GM12878 (cell line): ENCODE data around the gene DNAJB4. TPM values are rescaled to one million over a fixed set of nuclear protein-coding genes. Genes with fewer than 3 reads are reported as not detected.

Experiments
- ATAC-seq: fragments of 200-7000 bp; cut with Tn5 transposase; 3 replicates; pipeline ENCODE4 v1.9.1; 2020; ENCODE audit warnings: mild to moderate bottlenecking, moderate library complexity
- BruUV-seq: library from RNA; stranded (reverse); fragments of 400-500 nt; replicated peaks from 2 replicates; lab custom pipeline; 2021; lab: Mats Ljungman, UMichigan
- CTCF ChIA-PET: fragments of 300-600 bp; sonication (Branson Sonifier 250); formaldehyde crosslinking; extraction: SDS; loops from one replicate; lab custom pipeline; 2021; ENCODE audit warnings: inconsistent platforms; lab: Yijun Ruan, JAX
- POLR2A ChIA-PET: fragments of 350-600 bp; formaldehyde crosslinking; extraction: SDS; loops from one replicate; lab custom pipeline; 2021; ENCODE audit warnings: inconsistent platforms; lab: Charles Lee
- RAD21 ChIA-PET: fragments of 300-600 bp; sonication (Branson Sonifier 250); formaldehyde crosslinking; loops from one replicate; lab custom pipeline; 2023; ENCODE audit warnings: antibody characterized with exemption; ENCODE audit not compliant: unreplicated experiment; lab: Charles Lee
- SMC1A ChIA-PET: fragments of 300-600 bp; sonication (Branson Sonifier 250); formaldehyde crosslinking; loops from one replicate; lab custom pipeline; 2023; ENCODE audit not compliant: unreplicated experiment, uncharacterized antibody; lab: Charles Lee
- DNase-seq: peaks from one replicate; pipeline ENCODE4 v3.0.0-alpha.2; 2011; ENCODE audit warnings: low read depth, low spot score
- FAIRE-seq: peaks from 3 replicates; lab custom pipeline; 2011; peaks lifted over from hg19 to GRCh38; lab: Jason Lieb, UNC
- H2AFZ ChIP-seq: 2 replicates; pipeline ENCODE4 v1.6.0; 2011; ENCODE audit warnings: low read depth, low read length, control low read depth; ENCODE audit not compliant: control insufficient read depth
- H3K27ac ChIP-seq: 2 replicates; pipeline ENCODE4 v1.5.1; 2011; ENCODE audit warnings: control low read depth; ENCODE audit not compliant: control insufficient read depth, insufficient read depth
- H3K27me3 ChIP-seq, 2 experiments: replicated peaks in 1 of 2; 2 replicates each; pipeline versions ENCODE4 v1.6.0 to v1.6.1; 2011; ENCODE audit warnings: low read length in 1 of 2; ENCODE audit not compliant: control insufficient read depth in 2 of 2, insufficient read depth in 2 of 2
- H3K36me3 ChIP-seq, 2 experiments: 2 replicates each; pipeline ENCODE4 v1.5.1; 2011; ENCODE audit warnings: low read length in 1 of 2; ENCODE audit not compliant: control insufficient read depth in 2 of 2, insufficient read depth in 2 of 2
- H3K4me1 ChIP-seq: 2 replicates; pipeline ENCODE4 v1.6.1; 2011; ENCODE audit warnings: mild to moderate bottlenecking, low read length, moderate library complexity, mixed read lengths; ENCODE audit not compliant: control insufficient read depth, insufficient read depth
- H3K4me2 ChIP-seq: 2 replicates; pipeline ENCODE4 v1.6.0; 2011; ENCODE audit warnings: control low read depth; ENCODE audit not compliant: control insufficient read depth, insufficient read depth
- H3K4me3 ChIP-seq: fragments of 200-600 bp; sonication (generic); 2 replicates; pipeline ENCODE4 v1.5.1; 2016
- H3K79me2 ChIP-seq: 2 replicates; pipeline ENCODE4 v1.6.0; 2011; ENCODE audit warnings: low read length; ENCODE audit not compliant: control insufficient read depth, insufficient read depth
- H3K9ac ChIP-seq: 2 replicates; pipeline ENCODE4 v1.8.0; 2011; ENCODE audit warnings: low read length, control low read depth, mixed read lengths; ENCODE audit not compliant: control insufficient read depth, insufficient read depth
- H3K9me3 ChIP-seq: replicated peaks from 3 replicates; pipeline ENCODE4 v1.5.1; 2011; ENCODE audit warnings: mild to moderate bottlenecking, low read length; ENCODE audit not compliant: control insufficient read depth, insufficient read depth
- H4K20me1 ChIP-seq: 2 replicates; pipeline ENCODE4 v1.6.0; 2011; ENCODE audit not compliant: control insufficient read depth, insufficient read depth
- ATF7 ChIP-seq: fragments of 450-650 bp; IDR thresholded peaks from 2 replicates; pipeline ENCODE4 v1.6.1; 2016; ENCODE audit warnings: low read depth, mild to moderate bottlenecking
- BHLHE40 ChIP-seq, 2 experiments: fragments of 450-650 bp in 1 of 2; IDR thresholded peaks; 2 replicates each; pipeline ENCODE4 v1.6.1; 2011 to 2017; ENCODE audit warnings: low read depth in 2 of 2, borderline replicate concordance in 1 of 2, improper control_type of control experiment in 1 of 2, low read length in 1 of 2, mild to moderate bottlenecking in 1 of 2
- FOXM1 ChIP-seq: IDR thresholded peaks from 2 replicates; pipeline ENCODE4 v1.6.1; 2012; ENCODE audit warnings: low read depth, mild to moderate bottlenecking, inconsistent platforms, low read length, moderate library complexity
- HDAC2 ChIP-seq: fragments of 200-600 bp; sonication (generic); IDR thresholded peaks from 2 replicates; pipeline ENCODE4 v1.6.1; 2017
- MXI1 ChIP-seq: fragments of 150-350 bp; IDR thresholded peaks from 2 replicates; pipeline ENCODE4 v1.6.1; 2011; ENCODE audit warnings: low read depth, mild to moderate bottlenecking, inconsistent platforms, low read length, improper control_type of control experiment
- NFYA ChIP-seq: IDR thresholded peaks from 2 replicates; pipeline ENCODE4 v1.6.1; 2011; ENCODE audit warnings: low read depth, mild to moderate bottlenecking, low read length, improper control_type of control experiment, borderline replicate concordance
- SP1 ChIP-seq: IDR thresholded peaks from one replicate; pipeline ENCODE4 v1.6.1; 2011; ENCODE audit warnings: low read depth, low read length
- ZNF24 ChIP-seq: fragments of 450-650 bp; IDR thresholded peaks from 2 replicates; pipeline ENCODE4 v1.6.1; 2017; ENCODE audit warnings: antibody characterized with exemption, mild to moderate bottlenecking
- WGBS: methylation state at CpG from one replicate; pipeline ENCODE4 v1.1.6; 2016; ENCODE audit warnings: low lambda C conversion rate; ENCODE audit not compliant: insufficient replicate concordance, insufficient coverage; ENCODE audit errors: missing lambda C conversion rate; 5-methylcytosine and 5-hydroxymethylcytosine counted together
- in situ Hi-C: fragments of 300-500 bp; cut with MboI; formaldehyde crosslinking; loops from 9 replicates; pipeline ENCODE4 v1.14.3; 2018; ENCODE audit warnings: mixed read lengths
- intact Hi-C: fragments of 100-400 bp; cut with micrococcal nuclease; formaldehyde crosslinking; loops from one replicate; pipeline ENCODE4 v1.14.2; 2022; ENCODE audit not compliant: unreplicated experiment
- polyA plus RNA-seq, 11 experiments: library from polyadenylated mRNA; depleted of rRNA in 4 of 11; unstranded in 6 of 11; stranded (reverse) in 5 of 11; fragments of >200 nt; fragmentation: Nextera tagmentation in 4 of 11; fragmentation: Illumina TruSeq in 1 of 11; extraction: Ambion mirVana in 4 of 11; extraction: Trizol in 1 of 11; gene quantifications; 1 replicate in 1 of 11; 2 replicates in 10 of 11; pipeline versions ENCODE4 v1.2.1 to v1.2.3, GENCODE V29; 2011 to 2016; ENCODE audit warnings: inconsistent platforms in 2 of 11, missing spikeins in 2 of 11, low read depth in 1 of 11
- total RNA-seq, 4 experiments: library from RNA; depleted of rRNA in 3 of 4; stranded (reverse); fragments of >200 nt in 3 of 4; fragmentation: Illumina TruSeq in 1 of 4; extraction: Trizol in 1 of 4; gene quantifications; 2 replicates each; pipeline versions ENCODE4 v1.2.1 to v1.2.3, GENCODE V29; 2013 to 2021
- TF ChIP-seq, protein P1 (sequence below): fragments of 450-650 bp; formaldehyde crosslinking; IDR thresholded peaks from 2 replicates; pipeline ENCODE4 v1.4.0; 2022; ENCODE audit warnings: mild to moderate bottlenecking, moderate library complexity
- TF ChIP-seq, protein P2 (sequence below): IDR thresholded peaks from 2 replicates; pipeline ENCODE4 v1.6.1; 2012; ENCODE audit warnings: low read depth, low read length, improper control_type of control experiment

Gene DNAJB4
- total and polyA plus RNA-seq, 10 of the 15 experiments (the other 5 are each of a cell fraction or from before 2014, with no cell fraction given) = 3.8 to 10.5 (median 6.6) TPM

DNA sequence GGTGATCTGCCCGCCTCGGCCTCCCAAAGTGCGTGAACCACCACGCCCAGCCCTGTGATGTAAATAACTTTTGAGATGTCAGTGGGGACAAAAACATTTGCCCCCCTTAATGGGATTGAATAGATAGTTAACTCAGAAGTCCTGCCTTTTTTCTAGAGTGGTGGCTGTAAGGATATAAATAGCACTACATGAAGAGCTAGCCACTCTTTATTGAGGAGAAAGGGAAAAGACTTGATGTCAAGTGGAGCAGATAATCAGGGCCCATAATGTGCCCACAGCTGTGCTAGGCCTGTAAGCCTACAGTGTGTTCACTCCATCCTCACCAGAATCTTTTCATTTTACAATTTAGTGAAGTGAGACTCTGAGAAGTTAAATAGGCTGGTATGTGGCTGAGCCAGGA lies 44.7 kb downstream of the DNAJB4 start:
- Histone ChIP-seq H3K27me3 (peaks cover 8 to 10% of the 10 kb centered on the region in 2 experiments), H3K9ac (no peak overlapping the region), H3K4me2 (no peak overlapping the region), H3K4me1 (peaks cover 12% of the 10 kb centered on the region), H3K79me2 (no peaks in the 10 kb centered on the region), H4K20me1 (no peaks in the 10 kb centered on the region; the same call in 1 of the 2 replicates), H3K4me3 (no peak overlapping the region), H3K27ac (no peak overlapping the region), H3K9me3 (no peaks in the 10 kb centered on the region), H3K36me3 (no peaks in the 10 kb centered on the region), H2AFZ (no peak overlapping the region)
- SMC1A ChIA-PET = no interaction called here
- no TSS peak for BruUV-seq
- FAIRE-seq (no peak), ATAC-seq (no peak), DNase-seq (no peak)
- POLR2A ChIA-PET = interaction anchor here (0.7 kb wide), 1 partner anchor 618 kb away, joined by 4 read pairs; no protein-coding TSS in a partner anchor
- RAD21 ChIA-PET = no interaction called here
- in situ Hi-C loops (no loop called here), intact Hi-C loops (no loop called here)
- CTCF ChIA-PET = interaction anchor here (0.7 kb wide), 1 partner anchor 1894 kb away, joined by 3 read pairs; no protein-coding TSS in a partner anchor
- TF ChIP-seq BHLHE40 (IDR thresholded peaks at IDR 0.05; ENCODE audit: borderline replicate concordance in 1 of 2, low read depth in 2 of 2, low read length in 1 of 2) (no peak), FOXM1 (no peak), SP1 (no peak), MXI1 (no peak), NFYA (no peak), ATF7 (no peak), HDAC2 (no peak), ZNF24 (no peak)
- TF ChIP-seq, protein P1, sequence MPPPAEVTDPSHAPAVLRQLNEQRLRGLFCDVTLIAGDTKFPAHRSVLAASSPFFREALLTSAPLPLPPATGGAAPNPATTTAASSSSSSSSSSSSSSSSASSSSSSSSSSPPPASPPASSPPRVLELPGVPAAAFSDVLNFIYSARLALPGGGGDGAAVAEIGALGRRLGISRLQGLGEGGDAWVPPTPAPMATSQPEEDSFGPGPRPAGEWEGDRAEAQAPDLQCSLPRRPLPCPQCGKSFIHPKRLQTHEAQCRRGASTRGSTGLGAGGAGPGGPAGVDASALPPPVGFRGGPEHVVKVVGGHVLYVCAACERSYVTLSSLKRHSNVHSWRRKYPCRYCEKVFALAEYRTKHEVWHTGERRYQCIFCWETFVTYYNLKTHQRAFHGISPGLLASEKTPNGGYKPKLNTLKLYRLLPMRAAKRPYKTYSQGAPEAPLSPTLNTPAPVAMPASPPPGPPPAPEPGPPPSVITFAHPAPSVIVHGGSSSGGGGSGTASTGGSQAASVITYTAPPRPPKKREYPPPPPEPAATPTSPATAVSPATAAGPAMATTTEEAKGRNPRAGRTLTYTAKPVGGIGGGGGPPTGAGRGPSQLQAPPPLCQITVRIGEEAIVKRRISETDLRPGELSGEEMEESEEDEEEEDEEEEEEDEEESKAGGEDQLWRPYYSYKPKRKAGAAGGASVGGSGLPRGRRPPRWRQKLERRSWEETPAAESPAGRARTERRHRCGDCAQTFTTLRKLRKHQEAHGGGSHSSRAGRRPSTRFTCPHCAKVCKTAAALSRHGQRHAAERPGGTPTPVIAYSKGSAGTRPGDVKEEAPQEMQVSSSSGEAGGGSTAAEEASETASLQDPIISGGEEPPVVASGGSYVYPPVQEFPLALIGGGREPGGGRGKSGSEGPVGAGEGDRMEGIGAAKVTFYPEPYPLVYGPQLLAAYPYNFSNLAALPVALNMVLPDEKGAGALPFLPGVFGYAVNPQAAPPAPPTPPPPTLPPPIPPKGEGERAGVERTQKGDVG (CRISPR knock-in tag) = no peak
- TF ChIP-seq, protein P2, sequence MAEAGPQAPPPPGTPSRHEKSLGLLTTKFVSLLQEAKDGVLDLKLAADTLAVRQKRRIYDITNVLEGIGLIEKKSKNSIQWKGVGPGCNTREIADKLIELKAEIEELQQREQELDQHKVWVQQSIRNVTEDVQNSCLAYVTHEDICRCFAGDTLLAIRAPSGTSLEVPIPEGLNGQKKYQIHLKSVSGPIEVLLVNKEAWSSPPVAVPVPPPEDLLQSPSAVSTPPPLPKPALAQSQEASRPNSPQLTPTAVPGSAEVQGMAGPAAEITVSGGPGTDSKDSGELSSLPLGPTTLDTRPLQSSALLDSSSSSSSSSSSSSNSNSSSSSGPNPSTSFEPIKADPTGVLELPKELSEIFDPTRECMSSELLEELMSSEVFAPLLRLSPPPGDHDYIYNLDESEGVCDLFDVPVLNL = no peak
- WGBS = 79% methylated on average over 4 of the region's 4 CpGs
